Bronchial epithelial cell (primary cell): ENCODE results near the gene ZMYND8. TPM values are rescaled to one million over a fixed set of nuclear protein-coding genes. Genes with fewer than 3 reads are reported as not detected.

ENCODE experiments used
- DNase-seq: peaks from one replicate; pipeline ENCODE4 v3.0.0-alpha.2; 2010; ENCODE audit warnings: low read depth
- FAIRE-seq: peaks from 2 replicates; lab custom pipeline; 2011; peaks lifted over from hg19 to GRCh38; lab: Jason Lieb, UNC
- H3K27me3 ChIP-seq: 2 replicates; pipeline ENCODE4 v1.5.1; 2011; ENCODE audit warnings: low read length; ENCODE audit not compliant: control insufficient read depth, insufficient read depth
- H3K36me3 ChIP-seq: 2 replicates; pipeline ENCODE4 v1.5.1; 2011; ENCODE audit warnings: low read length; ENCODE audit not compliant: control insufficient read depth, insufficient read depth
- H3K4me3 ChIP-seq: 2 replicates; pipeline ENCODE4 v1.5.1; 2011; ENCODE audit warnings: mild to moderate bottlenecking, low read depth, low read length, control low read depth
- total RNA-seq: library from RNA; depleted of rRNA; stranded (reverse); fragments of >200 nt; gene quantifications from 2 replicates; pipeline ENCODE4 v1.2.1, GENCODE V29; 2014
- TF ChIP-seq, protein P1 (sequence below): IDR thresholded peaks from 2 replicates; pipeline ENCODE4 v1.5.1; 2011; ENCODE audit warnings: mild to moderate bottlenecking, moderate library complexity, low read length, control low read depth, inconsistent platforms; ENCODE audit not compliant: insufficient read depth, severe bottlenecking

The ZMYND8 gene
- total RNA-seq, 1 donor from 2014 or later: 13.4 TPM

GRCh38 chr20:47337413-47337812 is 19.1 kb downstream of the ZMYND8 start:
- no peak for FAIRE-seq
- Histone ChIP-seq H3K27me3 (no peaks in the 10 kb centered on the region), H3K4me3 (no peak overlapping the region), H3K36me3 (peaks cover 8% of the 10 kb centered on the region)
- no peak for DNase-seq
- TF ChIP-seq, protein P1, sequence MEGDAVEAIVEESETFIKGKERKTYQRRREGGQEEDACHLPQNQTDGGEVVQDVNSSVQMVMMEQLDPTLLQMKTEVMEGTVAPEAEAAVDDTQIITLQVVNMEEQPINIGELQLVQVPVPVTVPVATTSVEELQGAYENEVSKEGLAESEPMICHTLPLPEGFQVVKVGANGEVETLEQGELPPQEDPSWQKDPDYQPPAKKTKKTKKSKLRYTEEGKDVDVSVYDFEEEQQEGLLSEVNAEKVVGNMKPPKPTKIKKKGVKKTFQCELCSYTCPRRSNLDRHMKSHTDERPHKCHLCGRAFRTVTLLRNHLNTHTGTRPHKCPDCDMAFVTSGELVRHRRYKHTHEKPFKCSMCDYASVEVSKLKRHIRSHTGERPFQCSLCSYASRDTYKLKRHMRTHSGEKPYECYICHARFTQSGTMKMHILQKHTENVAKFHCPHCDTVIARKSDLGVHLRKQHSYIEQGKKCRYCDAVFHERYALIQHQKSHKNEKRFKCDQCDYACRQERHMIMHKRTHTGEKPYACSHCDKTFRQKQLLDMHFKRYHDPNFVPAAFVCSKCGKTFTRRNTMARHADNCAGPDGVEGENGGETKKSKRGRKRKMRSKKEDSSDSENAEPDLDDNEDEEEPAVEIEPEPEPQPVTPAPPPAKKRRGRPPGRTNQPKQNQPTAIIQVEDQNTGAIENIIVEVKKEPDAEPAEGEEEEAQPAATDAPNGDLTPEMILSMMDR: no peak

- Histone ChIP-seq H3K36me3 (peaks cover 10% of the 10 kb centered on the region), H3K27me3 (no peaks in the 10 kb centered on the region), H3K4me3 (no peak overlapping the region)
- TF ChIP-seq, protein P1: no peak
- FAIRE-seq (no peak), DNase-seq (no peak)
Observed at GRCh38 chr20:47336129-47336754, 20.3 kb downstream of the ZMYND8 start.

- FAIRE-seq: no peak
- H3K36me3 ChIP-seq: peaks cover 10% of the 10 kb centered on the region
Observed at GRCh38 chr20:47335251-47336128, 21.0 kb downstream of the ZMYND8 start.

DNA sequence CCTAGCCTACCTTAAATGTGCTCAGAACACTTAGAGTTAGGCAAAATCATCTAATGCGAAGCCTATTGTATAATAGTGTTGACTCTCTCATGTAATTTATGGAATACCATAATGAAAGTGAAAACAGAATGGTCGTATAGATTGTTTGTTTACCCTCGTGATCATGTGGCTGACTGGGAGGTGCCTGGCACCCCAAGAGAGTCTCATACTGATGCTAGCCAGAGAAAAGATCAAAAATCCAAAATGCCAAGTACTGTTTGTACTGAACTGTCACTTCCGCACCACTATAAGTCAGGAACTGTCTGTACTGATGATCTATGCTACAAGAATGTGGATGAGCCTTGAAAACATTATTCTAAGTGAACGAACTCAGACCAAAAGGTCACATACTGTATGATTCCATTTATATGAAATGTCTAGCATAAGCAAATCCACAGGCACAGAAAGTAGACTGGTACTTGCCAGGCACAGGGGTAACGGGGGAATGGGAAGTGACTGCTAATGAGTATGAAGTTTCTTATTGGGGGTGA is 22.4 kb downstream of the ZMYND8 start:
- TF ChIP-seq, protein P1: no peak
- H3K4me3 ChIP-seq: peak overlapping the region; percentile 14
- no peaks in the 10 kb centered on the region for H3K27me3 ChIP-seq
- FAIRE-seq (no peak), DNase-seq (peak; percentile 97)
- H3K36me3 ChIP-seq: peaks cover 12% of the 10 kb centered on the region

More at GRCh38 chr20:47335251-47336128, 21.0 kb downstream of the ZMYND8 start:
- Histone ChIP-seq H3K4me3 (no peak overlapping the region), H3K27me3 (no peaks in the 10 kb centered on the region)
- TF ChIP-seq, protein P1: no peak
- no peak for DNase-seq

DNA sequence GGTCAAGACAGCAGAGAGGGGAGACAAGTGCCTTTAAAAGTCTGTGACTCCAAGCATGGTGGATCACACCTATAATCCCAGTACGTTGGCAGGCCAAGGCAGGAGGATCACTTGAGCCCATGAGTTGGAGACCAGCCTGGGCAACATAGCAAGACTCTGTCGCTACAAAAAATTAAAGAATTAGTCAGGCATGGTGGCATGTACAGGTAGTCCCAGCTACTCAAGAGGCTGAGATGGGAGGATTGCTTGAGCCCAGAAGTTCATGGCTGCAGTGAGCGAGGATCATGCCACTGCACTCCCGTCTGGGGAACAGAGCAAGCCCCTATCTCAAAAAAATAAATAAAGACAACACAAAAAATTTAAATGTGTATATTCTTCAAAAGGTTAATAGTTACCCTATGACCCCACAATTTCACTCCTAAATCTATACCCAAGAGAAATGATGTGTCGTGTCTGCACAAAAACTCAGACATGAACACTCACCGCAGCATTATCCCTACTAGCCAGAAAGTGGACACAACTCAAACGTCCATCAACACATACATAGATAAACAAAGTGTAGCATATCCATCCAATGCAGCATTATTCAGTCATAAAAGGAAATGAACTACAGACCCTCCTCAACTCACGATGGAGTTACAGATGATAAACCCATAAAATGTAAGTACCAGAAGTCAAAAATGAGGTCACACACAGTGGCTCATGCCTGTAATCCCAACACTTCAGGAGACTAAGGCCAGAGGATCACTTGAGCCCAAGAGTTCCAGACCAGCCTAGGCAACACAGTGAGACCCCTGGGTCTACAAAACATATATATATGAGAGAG is 23.9 kb downstream of the ZMYND8 start:
- Histone ChIP-seq H3K36me3 (peaks cover 6% of the 10 kb centered on the region), H3K27me3 (no peaks in the 10 kb centered on the region), H3K4me3 (no peak overlapping the region)
- TF ChIP-seq, protein P1: no peak
- DNase-seq: no peak
- FAIRE-seq: no peak
